NCI-H1694 (cell line): ENCODE measurements around the gene PRICKLE3.
"Not testable (repeated sequence)": the region's sequence is repeated elsewhere in the genome, so short reads cannot be mapped to it uniquely, and the experiment has no call there.

ENCODE experiments used
- DNase-seq: peaks from one replicate; lab custom pipeline; 2025; lab: John Stamatoyannopoulos, UW

Gene PRICKLE3

DNA sequence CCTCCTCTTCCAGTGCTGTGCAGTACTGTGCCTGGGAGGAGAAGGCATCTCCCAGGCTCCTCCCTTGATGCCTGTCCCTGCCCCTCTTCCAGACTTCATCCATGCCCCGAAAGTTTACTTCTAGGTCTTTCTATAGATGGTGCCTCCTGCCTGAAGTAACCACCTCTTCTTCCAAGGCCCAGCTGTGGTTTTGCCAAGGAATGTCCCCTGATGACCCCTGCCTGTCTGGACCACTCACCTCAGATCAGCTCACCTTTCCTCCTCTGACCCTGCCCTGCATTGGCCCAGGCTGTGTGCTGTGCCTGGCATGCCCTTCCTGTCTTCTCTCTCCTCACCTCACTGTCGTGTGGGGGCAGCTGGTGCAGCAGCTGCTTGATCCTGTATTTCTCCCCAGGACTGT, 6.8 kb downstream of the PRICKLE3 start:
- no peak for DNase-seq

DNA sequence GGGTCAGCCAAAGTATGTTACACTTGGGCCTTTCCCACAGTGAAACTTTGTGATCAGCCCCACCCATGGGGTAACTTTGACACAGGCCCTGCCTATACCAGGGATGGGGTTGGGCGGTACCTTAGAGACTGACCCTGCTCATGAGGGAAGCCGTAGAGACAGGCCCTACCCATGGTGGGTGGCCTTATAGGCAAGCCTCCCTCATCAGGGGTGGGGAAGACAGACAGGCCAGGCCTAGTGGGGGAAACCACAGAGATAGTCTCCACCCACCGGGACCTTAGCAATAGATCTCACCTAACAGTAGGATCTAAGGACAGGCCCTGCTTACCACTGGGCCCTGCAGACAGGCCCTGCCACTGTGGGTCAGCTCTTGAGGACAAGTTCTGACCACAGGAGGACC, 7.6 kb downstream of the PRICKLE3 start:
- DNase-seq = no peak

DNA sequence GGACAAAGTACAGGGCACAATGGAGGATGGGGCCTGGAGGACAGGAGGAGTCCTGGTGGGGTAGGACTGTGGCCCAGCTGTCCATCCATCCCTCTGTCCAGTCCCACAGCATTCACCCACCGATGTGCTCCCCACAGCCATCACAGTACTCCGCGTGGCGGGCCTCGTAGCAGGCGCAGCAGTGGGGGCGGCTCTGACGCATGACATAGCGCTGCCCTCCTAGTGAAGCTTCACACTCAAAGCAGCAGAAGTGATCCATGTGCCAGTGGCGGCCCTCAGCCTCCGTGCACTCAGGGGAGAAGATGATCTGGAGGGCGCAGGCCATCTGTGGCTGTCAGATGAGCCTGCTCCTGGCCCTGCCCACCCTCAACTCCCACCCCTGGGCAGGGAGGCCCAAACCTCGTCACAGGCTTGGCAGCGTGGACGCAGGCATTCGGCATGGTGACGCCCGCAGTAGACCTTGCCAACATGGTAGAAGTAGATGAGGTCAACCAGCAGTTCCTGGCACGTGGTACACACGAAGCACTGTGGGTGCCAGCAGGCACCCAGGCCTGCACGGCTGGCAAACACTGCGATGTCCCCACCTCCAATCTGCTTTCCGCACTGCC, 8.2 kb downstream of the PRICKLE3 start:
- DNase-seq = no peak

DNA sequence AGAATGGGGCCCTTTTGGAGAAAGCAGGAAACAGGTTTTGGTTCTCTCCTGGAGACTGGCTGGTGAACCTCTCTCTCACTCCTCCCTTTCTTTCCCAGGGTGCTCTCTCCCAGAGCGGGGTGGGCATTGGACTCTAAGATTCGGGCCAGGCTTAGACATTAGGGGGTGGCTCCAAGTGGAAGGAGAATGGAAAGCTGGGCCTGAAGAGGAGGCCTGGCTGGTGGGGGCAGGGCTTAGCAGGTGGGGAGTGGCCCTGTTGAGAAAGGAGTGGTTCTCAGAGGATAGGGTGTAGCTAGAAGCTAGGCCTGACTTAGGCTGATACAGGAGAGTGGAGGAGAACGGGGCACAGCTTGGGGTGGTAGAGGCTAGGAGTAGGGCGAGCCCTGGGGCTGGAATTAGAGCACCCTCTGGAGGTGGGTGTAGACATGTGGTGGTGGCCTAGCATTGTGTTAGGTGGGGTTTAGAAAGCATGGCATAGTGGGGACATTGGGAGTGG, 8.8 kb downstream of the PRICKLE3 start:
- DNase-seq = no peak

DNA sequence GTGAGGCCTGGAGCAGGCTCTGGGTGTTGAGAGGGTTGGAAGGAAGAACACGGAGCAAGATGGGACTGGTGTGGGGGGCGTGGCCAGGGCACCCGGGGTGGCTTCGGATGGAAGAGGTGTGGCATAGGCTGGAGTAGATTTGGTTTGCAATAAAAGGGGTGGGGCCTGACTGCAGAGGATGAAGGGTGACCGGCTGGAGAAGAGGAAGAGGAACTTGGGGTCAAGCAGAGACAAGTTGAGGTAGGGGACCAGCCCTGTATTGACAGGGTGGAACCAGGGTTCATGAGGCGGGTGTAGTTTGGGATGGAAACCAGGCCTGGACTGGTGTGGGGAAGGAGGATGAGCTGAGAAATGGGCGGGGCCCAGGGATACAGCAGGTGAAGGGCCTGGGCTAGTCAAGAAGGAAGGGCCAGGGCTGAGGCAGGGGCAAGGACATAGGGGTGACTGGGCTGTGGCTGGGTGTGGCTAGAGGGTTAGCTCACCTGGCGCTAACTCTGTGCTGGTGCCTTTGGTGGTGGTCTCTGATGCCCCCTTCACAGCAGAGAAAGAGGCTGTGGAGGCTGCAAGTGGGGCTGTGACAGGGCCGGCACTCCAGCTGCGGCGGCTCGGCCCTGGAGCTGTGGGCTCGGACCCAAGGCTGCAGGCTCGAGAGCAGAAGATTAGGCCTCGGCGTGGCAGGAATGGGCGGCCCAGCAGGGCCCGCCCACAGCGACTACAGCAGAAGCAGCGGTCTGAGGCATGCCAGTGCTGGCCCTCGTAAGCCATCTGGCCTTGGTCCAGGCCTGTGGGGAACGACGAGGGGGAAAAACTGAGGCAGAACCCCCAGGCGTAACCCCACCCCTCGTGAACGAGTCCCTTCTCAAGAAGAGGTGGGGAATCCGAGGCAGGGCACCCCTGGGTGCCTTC, 9.5 kb downstream of the PRICKLE3 start:
- DNase-seq = no peak

DNA sequence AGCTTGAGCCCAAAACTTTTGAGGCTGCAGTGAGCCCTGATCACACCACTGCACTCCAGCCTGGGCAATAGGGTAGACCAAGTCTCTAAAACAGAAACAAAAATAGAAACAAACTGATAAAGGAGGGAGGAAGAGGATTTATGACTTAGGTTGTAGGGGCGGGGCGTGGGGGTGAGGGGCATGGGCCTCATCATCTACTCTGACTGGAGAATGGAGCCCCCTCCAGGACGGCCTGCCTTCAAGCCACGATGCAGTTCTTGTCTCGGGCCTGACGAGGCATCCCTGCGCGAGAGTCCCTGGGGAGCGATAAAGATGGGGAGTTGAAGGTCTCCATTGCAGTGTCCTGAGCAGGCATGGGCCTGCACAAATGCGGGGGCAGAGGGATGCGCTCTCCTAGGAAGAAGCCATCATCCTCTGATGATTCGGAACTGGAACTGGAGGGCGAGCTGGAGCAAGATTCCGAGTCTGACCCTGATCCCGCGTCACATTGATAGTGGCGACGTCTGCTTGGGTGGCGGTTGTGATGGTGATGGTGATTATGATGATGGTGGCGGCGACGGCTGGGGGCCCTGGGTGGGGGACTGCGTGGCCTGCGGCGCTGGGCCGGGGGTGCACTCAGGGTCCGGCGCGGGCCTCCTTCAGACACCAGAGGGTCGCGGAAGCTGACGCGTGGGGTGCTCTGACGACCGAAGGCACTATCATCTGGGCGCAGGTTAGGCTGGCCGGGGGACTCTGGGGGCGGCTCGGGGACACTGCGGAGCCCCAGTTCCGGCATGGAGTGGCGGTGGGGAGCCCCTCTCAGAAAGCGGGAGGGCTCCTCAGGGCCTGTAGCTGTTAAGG, 10.5 kb downstream of the PRICKLE3 start:
- DNase-seq = no peak

DNA sequence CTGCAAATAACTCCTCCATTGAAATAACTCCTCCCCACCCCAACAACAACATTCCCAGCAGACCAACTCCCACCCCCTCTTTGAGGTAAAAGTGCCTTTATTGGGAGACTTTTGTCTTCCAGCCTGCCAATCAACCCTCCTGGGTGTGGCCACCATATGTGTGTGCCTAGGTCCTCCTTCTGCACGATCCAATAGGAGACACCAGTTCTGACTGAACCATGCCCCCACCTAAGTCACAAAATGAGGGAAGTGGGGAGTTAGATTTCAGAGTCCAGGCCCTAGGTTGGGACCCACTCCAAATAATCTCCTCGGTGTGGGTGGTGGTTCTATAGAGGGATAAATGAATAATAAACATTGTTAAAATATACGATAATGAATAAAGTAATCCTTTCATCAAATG, 11.4 kb downstream of the PRICKLE3 start:
- DNase-seq = no peak

DNA sequence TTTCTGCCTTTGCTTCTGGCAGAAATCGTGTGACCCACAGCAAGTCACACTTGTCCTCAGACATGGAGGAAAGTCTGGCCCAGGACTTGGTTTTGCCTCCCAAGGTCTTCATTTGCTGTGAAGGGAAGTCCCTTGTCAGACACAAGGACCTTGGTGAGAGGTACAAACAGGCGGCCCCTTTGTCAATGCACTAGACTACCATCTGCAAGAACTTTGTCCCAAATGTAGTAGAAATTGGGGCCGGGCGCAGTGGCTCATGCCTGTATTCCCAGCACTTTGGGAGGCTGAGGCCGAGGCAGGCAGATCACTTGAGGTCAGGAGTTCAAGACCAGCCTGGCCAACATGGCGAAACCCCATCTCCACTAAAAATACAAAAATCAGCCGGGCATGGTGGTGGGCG, 12.6 kb downstream of the PRICKLE3 start:
- DNase-seq = not testable (repeated sequence)

DNA sequence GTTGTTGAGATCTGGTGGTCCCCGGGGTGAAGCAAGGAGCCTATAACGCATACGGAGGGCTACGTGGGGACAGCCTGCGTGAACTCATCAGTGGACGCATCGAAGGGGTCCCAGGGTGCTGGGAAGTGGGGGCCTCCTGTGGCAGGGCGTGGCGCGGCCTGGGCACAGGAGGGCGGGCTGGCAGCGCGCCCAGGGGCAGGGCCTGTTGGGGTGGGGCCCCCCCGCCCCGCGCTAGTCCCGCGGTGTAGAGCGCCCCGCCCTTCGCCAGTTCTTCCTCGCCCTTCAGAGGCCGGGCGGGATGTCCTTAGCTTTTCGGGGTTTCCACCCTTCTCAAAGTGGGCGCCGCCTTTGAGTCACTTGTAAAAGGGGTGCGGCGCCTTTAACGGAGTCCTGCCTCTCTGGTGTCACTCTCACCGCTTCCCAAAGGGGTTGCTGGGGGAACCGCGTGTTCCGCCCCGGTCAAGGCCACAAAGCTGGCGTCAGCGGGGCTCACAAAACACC, 13.8 kb downstream of the PRICKLE3 start:
- peak; percentile 33 for DNase-seq

DNA sequence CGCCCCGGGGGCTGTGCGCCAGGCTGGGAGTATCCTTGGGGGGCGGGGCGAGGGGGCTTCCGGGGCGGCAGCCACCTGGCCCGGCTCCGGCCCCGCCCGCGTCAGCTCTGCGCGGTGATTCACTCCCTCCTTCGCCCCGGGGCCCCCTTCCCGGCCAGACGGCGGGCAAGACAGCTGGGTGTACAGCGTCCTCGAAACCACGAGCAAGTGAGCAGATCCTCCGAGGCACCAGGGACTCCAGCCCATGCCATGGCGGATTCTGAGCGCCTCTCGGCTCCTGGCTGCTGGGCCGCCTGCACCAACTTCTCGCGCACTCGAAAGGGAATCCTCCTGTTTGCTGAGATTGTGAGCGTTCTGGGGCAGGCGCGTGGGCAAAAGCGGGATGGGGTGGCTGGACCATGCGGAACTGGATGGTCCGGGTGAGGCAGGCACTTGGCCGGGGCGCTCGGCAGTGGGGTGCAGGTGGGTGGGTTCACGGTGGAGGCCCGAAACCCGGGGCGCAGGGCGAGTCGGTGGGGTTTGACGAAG, 14.4 kb downstream of the PRICKLE3 start, which contains the start of gene PLP2:
Gene PLP2, plus strand, starts transcription at position 147 of the 528 bp plus-strand sequence. Its CDS starts 103 bp downstream, at position 250.
- no peak for DNase-seq

DNA sequence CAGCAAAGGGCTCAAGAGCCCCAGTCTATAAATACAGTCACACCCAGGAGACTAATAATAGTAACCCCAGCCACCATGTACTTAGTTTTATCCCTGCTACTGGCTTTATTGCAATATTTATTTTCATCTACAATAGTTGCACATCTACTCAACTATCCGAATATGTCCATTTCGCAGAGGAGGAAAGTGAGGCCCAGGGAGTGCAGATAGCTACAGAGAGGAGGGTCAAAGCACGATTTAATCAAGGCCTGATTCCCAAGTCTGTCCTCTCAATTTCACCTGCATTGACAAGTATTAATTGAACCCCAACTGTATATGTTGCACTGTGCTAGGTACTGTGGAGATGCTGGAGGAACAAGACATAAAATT, 18.4 kb downstream of the PRICKLE3 start:
- no peak for DNase-seq

DNA sequence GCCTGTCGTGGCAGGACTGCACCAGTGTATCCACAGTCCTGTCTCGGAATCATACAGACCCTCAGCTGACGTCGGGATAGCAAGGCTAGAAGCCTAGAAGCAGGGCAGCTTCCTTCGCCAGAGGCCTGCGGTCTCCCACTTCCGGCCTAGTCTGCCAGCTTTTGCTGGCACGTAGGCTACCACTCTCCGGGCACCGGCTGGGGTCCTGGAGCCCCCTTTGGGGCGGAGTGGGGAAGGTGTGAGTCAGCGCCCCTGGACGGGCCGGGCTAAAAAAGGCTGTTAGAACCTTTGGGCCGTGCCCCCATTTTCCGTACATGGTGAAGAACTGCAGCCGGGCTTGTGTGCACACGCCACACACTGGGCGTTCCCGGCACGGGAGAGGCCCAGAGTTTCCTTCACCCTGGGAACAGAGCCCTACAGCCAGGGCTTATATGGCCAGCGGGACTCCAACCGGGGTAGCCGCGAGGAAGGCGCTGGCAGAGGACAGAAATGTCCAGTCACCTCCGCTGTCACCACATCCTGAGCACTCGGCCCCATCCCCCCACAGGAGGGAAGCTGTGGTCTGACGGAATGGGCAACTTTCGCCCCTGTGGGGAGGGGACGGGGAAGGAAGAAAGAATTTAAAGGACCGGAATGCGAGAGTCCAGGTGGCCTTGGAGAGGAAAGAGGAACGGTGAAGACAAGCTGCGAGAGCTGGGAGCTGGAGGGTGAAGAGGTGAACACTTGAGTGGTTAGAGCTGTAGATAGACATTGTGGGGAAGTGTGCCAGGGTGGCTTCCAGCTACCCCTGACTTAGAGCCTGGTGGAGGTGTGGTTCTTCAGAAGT, 19.0 kb downstream of the PRICKLE3 start:
- DNase-seq = no peak

DNA sequence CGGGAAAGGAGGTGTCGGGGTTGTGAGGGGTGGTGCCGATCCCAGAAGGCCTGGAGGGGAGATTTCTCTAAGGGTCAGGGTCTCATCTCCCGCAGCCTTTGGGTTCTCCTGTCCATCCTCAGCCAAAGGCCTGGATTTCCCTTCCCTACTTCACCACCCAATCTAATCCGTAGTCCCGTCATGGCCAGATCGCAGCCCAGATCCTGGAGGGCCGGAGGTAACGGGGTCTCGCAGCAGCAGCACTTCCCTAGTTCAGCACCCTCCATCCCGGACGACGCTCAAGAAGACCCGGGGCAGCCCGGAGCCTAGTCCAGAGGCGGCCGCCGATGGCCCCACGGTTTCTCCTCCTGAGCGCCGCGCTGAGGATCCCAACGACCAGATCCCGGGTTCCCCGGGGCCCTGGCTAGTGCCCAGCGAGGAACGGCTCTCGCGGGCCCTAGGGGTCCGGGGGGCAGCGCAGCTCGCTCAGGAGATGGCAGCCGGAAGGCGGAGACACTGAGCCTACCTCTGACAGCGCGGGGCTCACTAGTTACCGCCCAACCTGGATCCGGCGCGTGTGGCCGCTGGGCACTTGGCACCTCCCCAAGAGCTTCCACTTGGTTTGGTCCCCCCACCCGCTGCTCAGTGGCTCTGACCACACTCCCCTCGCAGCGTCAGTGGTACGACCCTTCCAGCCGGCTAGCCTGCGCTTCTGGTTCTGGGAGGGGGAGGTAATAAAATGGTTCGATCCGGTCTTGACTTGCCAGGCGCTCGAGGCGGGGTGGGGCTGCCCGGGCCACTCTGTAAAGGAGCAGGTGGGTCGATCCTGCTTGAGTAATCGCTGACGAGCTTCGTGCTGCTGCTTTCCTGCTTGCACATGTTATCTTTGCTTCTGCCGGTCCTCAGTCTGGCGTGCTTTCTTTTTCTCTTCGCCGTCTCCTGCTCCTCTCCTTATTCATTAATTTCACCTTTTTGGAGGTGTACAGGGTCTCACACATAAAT, 20.0 kb downstream of the PRICKLE3 start:
- no peak for DNase-seq

DNA sequence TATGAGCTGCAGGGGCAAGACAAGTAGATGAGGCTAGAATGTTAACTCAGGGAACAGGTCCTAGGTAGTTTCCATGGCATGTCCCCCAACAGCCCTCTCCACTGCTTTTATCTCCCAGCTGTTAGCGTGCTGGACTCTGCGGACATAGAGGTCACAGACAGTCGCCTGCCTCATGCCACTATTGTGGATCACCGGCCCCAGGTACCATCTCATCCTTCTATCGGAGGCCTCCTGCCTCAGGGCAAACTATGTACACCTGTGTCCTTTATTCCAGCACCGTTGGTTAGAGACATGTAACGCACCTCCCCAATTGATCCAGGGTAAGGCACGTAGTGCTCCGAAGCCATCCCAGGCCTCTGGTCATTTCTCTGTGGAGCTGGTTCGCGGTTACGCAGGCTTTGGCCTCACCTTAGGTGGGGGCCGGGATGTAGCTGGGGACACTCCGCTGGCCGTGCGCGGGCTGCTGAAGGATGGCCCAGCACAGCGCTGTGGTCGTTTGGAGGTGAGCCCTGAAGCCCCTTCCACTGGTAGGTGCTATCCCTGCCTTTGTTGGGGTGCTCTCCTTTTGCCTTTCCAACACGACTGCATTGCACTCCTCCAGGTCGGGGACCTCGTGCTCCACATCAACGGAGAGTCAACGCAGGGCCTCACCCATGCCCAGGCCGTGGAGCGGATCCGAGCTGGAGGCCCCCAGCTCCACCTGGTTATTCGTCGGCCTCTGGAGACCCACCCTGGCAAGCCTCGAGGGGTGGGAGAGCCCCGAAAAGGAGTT, 21.4 kb downstream of the PRICKLE3 start:
- no peak for DNase-seq

DNA sequence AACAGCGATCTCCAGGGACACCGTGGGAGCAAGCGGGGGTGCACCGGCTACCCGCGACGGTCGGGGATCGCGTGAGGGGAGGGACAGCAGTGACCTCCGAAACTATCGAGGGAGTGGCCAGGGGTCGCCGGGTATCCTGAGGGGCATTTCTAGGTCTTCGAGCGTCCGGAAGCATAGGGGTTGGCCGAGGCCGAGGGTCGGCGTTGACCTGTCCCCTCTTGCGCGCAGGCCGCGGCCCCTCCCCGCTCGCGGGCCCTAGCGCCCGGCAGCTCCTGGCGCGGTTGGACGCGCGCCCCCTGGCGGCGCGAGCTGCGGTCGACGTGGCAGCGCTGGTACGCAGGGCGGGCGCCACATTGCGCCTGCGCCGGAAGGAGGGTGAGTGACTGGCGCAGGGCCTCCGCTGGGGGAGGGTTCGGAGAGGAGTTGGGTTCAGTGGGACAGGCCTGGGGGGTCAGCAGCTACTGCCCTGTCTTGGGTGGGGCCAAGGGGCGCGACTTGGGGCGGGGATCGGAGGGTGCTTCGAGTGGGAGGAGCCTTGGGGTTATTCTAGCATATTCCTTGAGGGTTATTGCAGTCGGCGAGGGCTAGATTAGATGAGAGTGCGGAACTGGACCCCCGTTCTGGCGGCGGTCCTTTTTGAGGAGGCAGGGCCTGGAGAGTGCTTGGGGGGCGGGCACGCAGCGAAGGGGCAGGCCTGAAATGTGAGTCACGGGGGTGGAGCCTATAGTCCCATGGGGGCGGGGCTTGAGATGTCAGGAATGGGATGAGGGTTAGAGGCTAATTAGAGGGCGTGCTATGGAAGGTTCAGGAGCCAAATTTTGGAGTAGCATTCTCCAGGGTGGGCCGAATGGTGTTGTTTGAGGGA, 22.4 kb downstream of the PRICKLE3 start:
- peak; percentile 63 for DNase-seq

DNA sequence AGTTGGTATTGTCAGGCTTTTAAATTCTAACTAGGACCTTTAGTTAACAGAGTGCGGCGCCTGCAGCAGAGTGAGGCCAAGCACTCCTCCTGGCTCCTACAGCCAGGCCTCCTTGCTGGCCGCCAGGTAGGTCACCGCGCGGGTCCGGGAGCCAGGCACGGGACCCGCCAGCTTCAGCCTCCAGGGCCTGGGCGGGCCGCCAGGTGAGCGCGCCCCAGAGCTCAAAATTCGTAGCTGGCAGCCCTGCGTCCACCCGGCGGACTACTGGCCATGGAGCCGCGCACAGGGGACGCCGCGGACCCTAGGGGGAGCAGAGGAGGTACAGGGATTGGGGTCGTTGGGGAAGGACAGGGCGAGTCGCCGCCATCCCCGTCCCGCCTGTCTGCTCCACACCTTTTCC, 23.6 kb downstream of the PRICKLE3 start, which contains the start of gene MAGIX:
Gene MAGIX, plus strand, starts transcription at position 139 of the 400 bp plus-strand sequence. Its CDS starts 132 bp downstream, at position 271.
- DNase-seq = no peak

DNA sequence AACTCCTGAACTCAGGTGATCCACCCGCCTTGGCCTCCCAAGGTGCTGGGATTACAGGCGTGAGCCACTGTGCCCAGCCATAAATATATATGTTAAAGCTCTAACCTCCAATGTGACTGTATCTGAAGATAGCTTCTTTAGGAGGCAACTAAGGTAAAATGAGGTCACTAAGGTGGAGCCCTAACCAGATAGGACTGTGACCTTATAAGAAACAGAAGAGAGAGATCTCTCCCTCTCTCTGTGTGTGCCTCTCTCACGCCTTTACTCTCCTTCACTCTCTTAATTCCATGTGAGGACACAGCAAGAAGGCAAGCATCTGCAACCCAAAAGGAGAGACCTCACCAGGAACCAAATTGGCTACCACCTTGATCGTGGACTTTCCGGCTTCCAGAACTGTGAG, 24.5 kb downstream of the PRICKLE3 start:
- DNase-seq = no peak

DNA sequence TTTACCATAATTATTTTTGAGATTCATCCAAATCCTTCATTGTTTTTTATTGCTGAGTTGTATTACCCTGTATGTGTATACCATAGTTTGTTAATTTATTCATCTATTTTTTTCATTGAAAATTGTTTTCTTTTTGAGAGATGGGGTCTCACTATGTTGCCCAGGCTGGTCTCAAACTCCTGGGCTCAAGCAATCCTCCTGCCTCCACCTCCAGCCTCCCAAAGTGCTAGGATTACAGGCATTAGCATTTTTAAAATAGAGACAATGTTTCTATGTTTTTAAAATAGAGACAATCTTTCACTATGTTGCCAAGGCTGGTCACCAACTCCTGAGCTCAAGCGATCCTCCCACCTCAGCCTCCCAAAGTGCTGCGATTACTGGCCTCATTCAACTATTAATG, 25.3 kb downstream of the PRICKLE3 start:
- DNase-seq = no peak
